Smooth muscle cell (in vitro differentiated cells): ENCODE results near the gene NAT14. TPM values are rescaled to one million over a fixed set of nuclear protein-coding genes. Genes with fewer than 3 reads are reported as not detected.

Experiments
- DNase-seq: peaks from one replicate; lab custom pipeline; 2025; ENCODE audit not compliant: unreplicated experiment; lab: John Stamatoyannopoulos, UW
- H2AFZ ChIP-seq: fragments of 200-600 bp; sonication (generic); 2 replicates; pipeline ENCODE4 v1.6.0; 2016; ENCODE audit warnings: antibody characterized with exemption, low read depth, mild to moderate bottlenecking
- H3F3A ChIP-seq: fragments of 200-600 bp; sonication (generic); 2 replicates; pipeline ENCODE4 v1.6.0; 2017; ENCODE audit warnings: antibody characterized with exemption, low read depth
- H3K27ac ChIP-seq: fragments of 200-600 bp; sonication (generic); 2 replicates; pipeline ENCODE4 v1.5.1; 2016; ENCODE audit warnings: low read depth, mild to moderate bottlenecking
- H3K27me3 ChIP-seq: fragments of 200-600 bp; sonication (generic); 2 replicates; pipeline ENCODE4 v1.6.1; 2016; ENCODE audit warnings: low read depth, mild to moderate bottlenecking
- H3K36me3 ChIP-seq: fragments of 200-600 bp; sonication (generic); 2 replicates; pipeline ENCODE4 v1.5.1; 2016; ENCODE audit warnings: low read depth
- H3K4me1 ChIP-seq: fragments of 200-600 bp; sonication (generic); 2 replicates; pipeline ENCODE4 v1.5.1; 2016; ENCODE audit warnings: low read depth
- H3K4me2 ChIP-seq: fragments of 200-600 bp; sonication (generic); 2 replicates; pipeline ENCODE4 v1.6.0; 2016; ENCODE audit warnings: mild to moderate bottlenecking
- H3K4me3 ChIP-seq: fragments of 200-600 bp; sonication (generic); 2 replicates; pipeline ENCODE4 v1.5.1; 2016; ENCODE audit warnings: mild to moderate bottlenecking
- H3K79me2 ChIP-seq: fragments of 200-600 bp; sonication (generic); 2 replicates; pipeline ENCODE4 v1.6.0; 2016; ENCODE audit warnings: low read depth, mild to moderate bottlenecking
- H3K9ac ChIP-seq: fragments of 200-600 bp; sonication (generic); 2 replicates; pipeline ENCODE4 v1.6.0; 2016; ENCODE audit warnings: low read depth
- H3K9me3 ChIP-seq: fragments of 200-600 bp; sonication (generic); replicated peaks from 2 replicates; pipeline ENCODE4 v1.5.1; 2016; ENCODE audit warnings: low read depth
- H4K20me1 ChIP-seq: fragments of 200-600 bp; sonication (generic); 2 replicates; pipeline ENCODE4 v1.6.0; 2016; ENCODE audit warnings: low read depth
- CTCF ChIP-seq: fragments of 200-600 bp; sonication (generic); IDR thresholded peaks from 2 replicates; pipeline ENCODE4 v1.5.1; 2017; ENCODE audit warnings: borderline replicate concordance, mild to moderate bottlenecking, antibody characterized with exemption; ENCODE audit not compliant: insufficient read depth, poor library complexity, severe bottlenecking
- WGBS: methylation state at CpG from one replicate; pipeline ENCODE4 v1.1.7; 2016; ENCODE audit warnings: low lambda C conversion rate; 5-methylcytosine and 5-hydroxymethylcytosine counted together
- polyA plus RNA-seq: library from polyadenylated mRNA; unstranded; fragments of >200 nt; fragmentation: Nextera tagmentation; extraction: Ambion mirVana; gene quantifications from 2 replicates; pipeline ENCODE4 v1.2.1, GENCODE V29; 2016
- total RNA-seq: library from RNA; depleted of rRNA; stranded (reverse); fragments of >200 nt; gene quantifications from 2 replicates; pipeline ENCODE4 v1.2.3, GENCODE V29; 2014

Gene NAT14
- total and polyA plus RNA-seq, 2 experiments from 2014 or later: 14.3 to 67.5 TPM

- TF ChIP-seq CTCF: no peak
- under 1% methylated on average over 54 of the region's 54 CpGs for WGBS
These were observed 23.6 kb upstream of the NAT14 start, which contains the start of gene ISOC2 for GRCh38 chr19:55461259-55461973. ISOC2 (minus strand) TSS chr19:55461642; CDS start chr19:55456486, 5,156 bp downstream.

GRCh38 chr19:55461974-55462626, 22.9 kb upstream of the NAT14 start:
- H3K4me2 ChIP-seq: peak overlapping the region; percentile 83
- peaks cover 4% of the 10 kb centered on the region for H3K4me1 ChIP-seq
- H3K4me3 ChIP-seq: peak overlapping the region; percentile 49
- no peaks in the 10 kb centered on the region for H3K9me3 ChIP-seq
- peaks cover 19% of the 10 kb centered on the region for H4K20me1 ChIP-seq
- no peak overlapping the region for H3K9ac ChIP-seq
- peaks cover 8% of the 10 kb centered on the region for H3F3A ChIP-seq
- WGBS: 34% methylated on average over 25 of the region's 27 CpGs
- TF ChIP-seq CTCF: no peak
- H3K36me3 ChIP-seq: no peaks in the 10 kb centered on the region
- no peaks in the 10 kb centered on the region for H3K79me2 ChIP-seq
- no peak overlapping the region for H3K27ac ChIP-seq
- no peak for DNase-seq
- H3K27me3 ChIP-seq: peaks cover 14% of the 10 kb centered on the region
- H2AFZ ChIP-seq: peak overlapping the region; percentile 46

More at GRCh38 chr19:55461259-55461973, 23.6 kb upstream of the NAT14 start, which contains the start of gene ISOC2:
- peaks cover 22% of the 10 kb centered on the region for H4K20me1 ChIP-seq
- DNase-seq: peak; percentile 99
- no peaks in the 10 kb centered on the region for H3K9me3 ChIP-seq
- peak within 1 kb of the TSS; percentile 67 for H3K9ac ChIP-seq
- no peaks in the 10 kb centered on the region for H3K36me3 ChIP-seq
- peaks cover 14% of the 10 kb centered on the region for H3K27me3 ChIP-seq
- H3K4me1 ChIP-seq: peaks cover 4% of the 10 kb centered on the region
- H3F3A ChIP-seq: peaks cover 6% of the 10 kb centered on the region
- no peaks in the 10 kb centered on the region for H3K79me2 ChIP-seq
- peak within 1 kb of the TSS; percentile 70 for H3K4me3 ChIP-seq
- H3K4me2 ChIP-seq: peak within 1 kb of the TSS; percentile 90
- peak within 1 kb of the TSS; percentile 46 for H2AFZ ChIP-seq
- H3K27ac ChIP-seq: peak within 1 kb of the TSS; percentile 26

GRCh38 chr19:55462722-55463121, 22.3 kb upstream of the NAT14 start:
- 91% methylated on average over 11 of the region's 11 CpGs for WGBS
- no peaks in the 10 kb centered on the region for H3K79me2 ChIP-seq
- peaks cover 14% of the 10 kb centered on the region for H3K27me3 ChIP-seq
- H4K20me1 ChIP-seq: peaks cover 16% of the 10 kb centered on the region
- no peaks in the 10 kb centered on the region for H3K36me3 ChIP-seq
- no peak for DNase-seq
- H3K27ac ChIP-seq: no peak overlapping the region
- H3F3A ChIP-seq: peaks cover 12% of the 10 kb centered on the region
- no peak overlapping the region for H3K4me3 ChIP-seq
- H3K9ac ChIP-seq: no peak overlapping the region
- H2AFZ ChIP-seq: no peak overlapping the region
- no peak overlapping the region for H3K4me2 ChIP-seq
- H3K9me3 ChIP-seq: no peaks in the 10 kb centered on the region
- TF ChIP-seq CTCF: no peak
- peaks cover 4% of the 10 kb centered on the region for H3K4me1 ChIP-seq
